K562 (cell line): ENCODE results near the gene TREH.

Source experiments
- ATF7 ChIP-seq: fragments of 450-650 bp; IDR thresholded peaks from 2 replicates; pipeline ENCODE4 v1.7.1; 2014; ENCODE audit warnings: mild to moderate bottlenecking, moderate library complexity
- CC2D1A ChIP-seq: fragments of 450-650 bp; IDR thresholded peaks from 2 replicates; pipeline ENCODE4 v1.6.1; 2017; ENCODE audit warnings: mild to moderate bottlenecking
- CHD1 ChIP-seq: fragments of 200-600 bp; sonication (generic); IDR thresholded peaks from one replicate; pipeline ENCODE4 v1.6.1; 2012; ENCODE audit warnings: mild to moderate bottlenecking, moderate library complexity, low read length, inconsistent platforms
- EP300 ChIP-seq: IDR thresholded peaks from 2 replicates; pipeline ENCODE4 v1.6.1; 2012; ENCODE audit warnings: low read length, improper control_type of control experiment
- POLR2AphosphoS5 ChIP-seq: IDR thresholded peaks from 2 replicates; pipeline ENCODE4 v1.6.1; 2011; ENCODE audit warnings: mild to moderate bottlenecking, low read depth, low read length, moderate library complexity; ENCODE audit not compliant: control insufficient read depth, insufficient read depth
- TAF1 ChIP-seq: IDR thresholded peaks from 2 replicates; pipeline ENCODE4 v1.6.1; 2011; ENCODE audit warnings: mild to moderate bottlenecking, low read length, moderate library complexity; ENCODE audit not compliant: insufficient read depth, control insufficient read depth, severe bottlenecking; ENCODE audit errors: extremely low read depth
- TBL1XR1 ChIP-seq, 2 experiments: IDR thresholded peaks; 2 replicates each; pipeline ENCODE4 v1.6.1; 2012; ENCODE audit warnings: improper control_type of control experiment in 2 of 2, low read length in 2 of 2, mild to moderate bottlenecking in 1 of 2
- ZNF41 ChIP-seq: fragments of 250-450 bp; sonication (Bioruptor Pico); conservative IDR thresholded peaks from 2 replicates; pipeline ENCODE4 v1.4.0; 2020; ENCODE audit warnings: mild to moderate bottlenecking
- TF ChIP-seq, protein P1 (sequence below), 3 experiments: IDR thresholded peaks in 2 of 3; conservative IDR thresholded peaks in 1 of 3; 2 replicates each; pipeline ENCODE4 v1.5.1; 2011 to 2012; ENCODE audit warnings: low read length in 3 of 3, mild to moderate bottlenecking in 3 of 3, control low read depth in 2 of 3, improper control_type of control experiment in 1 of 3, inconsistent platforms in 1 of 3, low read depth in 1 of 3, mixed read lengths in 1 of 3, moderate library complexity in 1 of 3; ENCODE audit not compliant: insufficient read depth in 2 of 3
- TF ChIP-seq, protein P2 (sequence below): fragments of 200-400 bp; formaldehyde crosslinking; IDR thresholded peaks from 2 replicates; pipeline ENCODE4 v1.6.1; 2017; ENCODE audit warnings: mild to moderate bottlenecking, low read depth, low read length, moderate library complexity
- TF ChIP-seq, protein P3 (sequence below): sonication (generic); formaldehyde crosslinking; IDR thresholded peaks from 2 replicates; pipeline ENCODE4 v1.8.0; 2023; ENCODE audit warnings: mild to moderate bottlenecking, missing genetic modification reagents

DNA sequence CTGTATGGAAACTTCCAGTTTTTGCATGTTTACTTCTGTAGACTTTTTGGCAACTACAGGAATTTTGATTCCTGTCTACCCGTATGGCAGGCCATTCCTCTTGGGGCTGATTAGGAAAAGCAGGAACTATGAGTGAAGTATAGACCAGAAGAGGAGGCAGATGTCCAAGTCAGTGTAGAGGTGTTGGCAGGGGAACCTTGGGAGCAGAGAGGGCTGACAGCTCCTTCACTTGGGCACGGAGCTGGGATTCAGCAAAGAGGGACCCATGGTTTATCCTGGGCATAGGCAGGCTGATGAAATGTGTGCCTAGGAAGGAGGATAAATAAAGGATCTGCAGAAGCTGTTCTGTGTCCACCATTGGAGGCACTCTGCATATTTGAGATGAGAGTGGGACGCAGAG is 33.1 kb downstream of the TREH start:
- TF ChIP-seq CC2D1A (no peak), ATF7 (no peak), TBL1XR1 (IDR thresholded peaks at IDR 0.05; ENCODE audit: low read length in 2 of 2) (no peak), EP300 (no peak), POLR2AphosphoS5 (no peak), TAF1 (no peak), CHD1 (no peak), ZNF41 (CRISPR knock-in tag) (no peak)
- TF ChIP-seq, protein P1, sequence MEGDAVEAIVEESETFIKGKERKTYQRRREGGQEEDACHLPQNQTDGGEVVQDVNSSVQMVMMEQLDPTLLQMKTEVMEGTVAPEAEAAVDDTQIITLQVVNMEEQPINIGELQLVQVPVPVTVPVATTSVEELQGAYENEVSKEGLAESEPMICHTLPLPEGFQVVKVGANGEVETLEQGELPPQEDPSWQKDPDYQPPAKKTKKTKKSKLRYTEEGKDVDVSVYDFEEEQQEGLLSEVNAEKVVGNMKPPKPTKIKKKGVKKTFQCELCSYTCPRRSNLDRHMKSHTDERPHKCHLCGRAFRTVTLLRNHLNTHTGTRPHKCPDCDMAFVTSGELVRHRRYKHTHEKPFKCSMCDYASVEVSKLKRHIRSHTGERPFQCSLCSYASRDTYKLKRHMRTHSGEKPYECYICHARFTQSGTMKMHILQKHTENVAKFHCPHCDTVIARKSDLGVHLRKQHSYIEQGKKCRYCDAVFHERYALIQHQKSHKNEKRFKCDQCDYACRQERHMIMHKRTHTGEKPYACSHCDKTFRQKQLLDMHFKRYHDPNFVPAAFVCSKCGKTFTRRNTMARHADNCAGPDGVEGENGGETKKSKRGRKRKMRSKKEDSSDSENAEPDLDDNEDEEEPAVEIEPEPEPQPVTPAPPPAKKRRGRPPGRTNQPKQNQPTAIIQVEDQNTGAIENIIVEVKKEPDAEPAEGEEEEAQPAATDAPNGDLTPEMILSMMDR (IDR thresholded peaks at IDR 0.05 in 2 of 3, conservative IDR thresholded peaks at IDR 0.05 in 1 of 3; ENCODE audit: insufficient read depth in 2 of 3, low read depth in 1 of 3, low read length in 3 of 3) = no peak
- TF ChIP-seq, protein P2, sequence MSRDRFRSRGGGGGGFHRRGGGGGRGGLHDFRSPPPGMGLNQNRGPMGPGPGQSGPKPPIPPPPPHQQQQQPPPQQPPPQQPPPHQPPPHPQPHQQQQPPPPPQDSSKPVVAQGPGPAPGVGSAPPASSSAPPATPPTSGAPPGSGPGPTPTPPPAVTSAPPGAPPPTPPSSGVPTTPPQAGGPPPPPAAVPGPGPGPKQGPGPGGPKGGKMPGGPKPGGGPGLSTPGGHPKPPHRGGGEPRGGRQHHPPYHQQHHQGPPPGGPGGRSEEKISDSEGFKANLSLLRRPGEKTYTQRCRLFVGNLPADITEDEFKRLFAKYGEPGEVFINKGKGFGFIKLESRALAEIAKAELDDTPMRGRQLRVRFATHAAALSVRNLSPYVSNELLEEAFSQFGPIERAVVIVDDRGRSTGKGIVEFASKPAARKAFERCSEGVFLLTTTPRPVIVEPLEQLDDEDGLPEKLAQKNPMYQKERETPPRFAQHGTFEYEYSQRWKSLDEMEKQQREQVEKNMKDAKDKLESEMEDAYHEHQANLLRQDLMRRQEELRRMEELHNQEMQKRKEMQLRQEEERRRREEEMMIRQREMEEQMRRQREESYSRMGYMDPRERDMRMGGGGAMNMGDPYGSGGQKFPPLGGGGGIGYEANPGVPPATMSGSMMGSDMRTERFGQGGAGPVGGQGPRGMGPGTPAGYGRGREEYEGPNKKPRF = no peak
- TF ChIP-seq, protein P3, sequence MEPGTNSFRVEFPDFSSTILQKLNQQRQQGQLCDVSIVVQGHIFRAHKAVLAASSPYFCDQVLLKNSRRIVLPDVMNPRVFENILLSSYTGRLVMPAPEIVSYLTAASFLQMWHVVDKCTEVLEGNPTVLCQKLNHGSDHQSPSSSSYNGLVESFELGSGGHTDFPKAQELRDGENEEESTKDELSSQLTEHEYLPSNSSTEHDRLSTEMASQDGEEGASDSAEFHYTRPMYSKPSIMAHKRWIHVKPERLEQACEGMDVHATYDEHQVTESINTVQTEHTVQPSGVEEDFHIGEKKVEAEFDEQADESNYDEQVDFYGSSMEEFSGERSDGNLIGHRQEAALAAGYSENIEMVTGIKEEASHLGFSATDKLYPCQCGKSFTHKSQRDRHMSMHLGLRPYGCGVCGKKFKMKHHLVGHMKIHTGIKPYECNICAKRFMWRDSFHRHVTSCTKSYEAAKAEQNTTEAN (CRISPR knock-in tag) = no peak
